CD14-positive monocyte (primary cell): ENCODE measurements around the gene BAIAP2L1. TPM values are rescaled to one million over a fixed set of nuclear protein-coding genes. Genes with fewer than 3 reads are reported as not detected.
A peak's percentile ranks its signal among the peaks of the same experiment; 100 is the strongest.

Experiments
- DNase-seq, 3 donors: peaks; one replicate each; pipeline ENCODE4 v3.0.0-alpha.2; 2011 to 2022
- H2AFZ ChIP-seq: 2 replicates; pipeline ENCODE4 v1.6.0; 2012; ENCODE audit warnings: mild to moderate bottlenecking, low read depth, low read length, inconsistent platforms; ENCODE audit not compliant: insufficient read depth, poor library complexity, severe bottlenecking
- H3K27ac ChIP-seq, 2 donors: 1 replicate in 1 of 2; 2 replicates in 1 of 2; pipeline ENCODE4 v1.5.1; 2012 to 2013; ENCODE audit warnings: low read length in 2 of 2, control low read depth in 1 of 2, inconsistent platforms in 1 of 2, low read depth in 1 of 2, mild to moderate bottlenecking in 1 of 2
- H3K27me3 ChIP-seq, 2 donors: one replicate each; pipeline versions ENCODE4 v1.6.0 to v1.6.1; 2011 to 2013; ENCODE audit warnings: low read length in 2 of 2; ENCODE audit not compliant: control insufficient read depth in 2 of 2, insufficient read depth in 2 of 2
- H3K36me3 ChIP-seq, 2 donors: replicated peaks in 1 of 2; 1 replicate in 1 of 2; 2 replicates in 1 of 2; pipeline versions ENCODE4 v1.5.1 to v1.6.1; 2012 to 2013; ENCODE audit warnings: low read length in 2 of 2, control low read depth in 1 of 2, inconsistent platforms in 1 of 2, mild to moderate bottlenecking in 1 of 2; ENCODE audit not compliant: insufficient read depth in 2 of 2, control insufficient read depth in 1 of 2
- H3K4me1 ChIP-seq, 2 donors: 1 replicate in 1 of 2; 2 replicates in 1 of 2; pipeline versions ENCODE4 v1.5.1 to v1.6.1; 2012 to 2013; ENCODE audit warnings: low read length in 2 of 2, control low read depth in 1 of 2, inconsistent platforms in 1 of 2, mild to moderate bottlenecking in 1 of 2, moderate library complexity in 1 of 2; ENCODE audit not compliant: insufficient read depth in 2 of 2, control insufficient read depth in 1 of 2
- H3K4me2 ChIP-seq: replicated peaks from 2 replicates; pipeline ENCODE3; 2012; ENCODE audit warnings: low read length, moderate library complexity, mild to moderate bottlenecking; ENCODE audit not compliant: poor library complexity, severe bottlenecking; ENCODE audit errors: extremely low read depth
- H3K4me3 ChIP-seq, 3 experiments: fragments of 200-600 bp in 1 of 3; sonication (generic) in 1 of 3; replicated peaks in 1 of 3; 1 replicate in 2 of 3; 2 replicates in 1 of 3; pipeline ENCODE4 v1.5.1; 2011 to 2013; ENCODE audit warnings: low read length in 3 of 3, mild to moderate bottlenecking in 3 of 3, control low read depth in 2 of 3, low read depth in 2 of 3, inconsistent platforms in 1 of 3, moderate library complexity in 1 of 3
- H3K79me2 ChIP-seq: 2 replicates; pipeline ENCODE4 v1.6.0; 2012; ENCODE audit warnings: mild to moderate bottlenecking, control low read depth, inconsistent platforms, low read length, moderate library complexity; ENCODE audit not compliant: insufficient read depth
- H3K9ac ChIP-seq: 2 replicates; pipeline ENCODE4 v1.6.0; 2017; ENCODE audit warnings: low read length, mild to moderate bottlenecking; ENCODE audit not compliant: insufficient read depth, poor library complexity, severe bottlenecking
- H3K9me3 ChIP-seq, 2 donors: replicated peaks in 1 of 2; 1 replicate in 1 of 2; 2 replicates in 1 of 2; pipeline versions ENCODE4 v1.5.1 to v1.6.1; 2012 to 2013; ENCODE audit warnings: low read length in 2 of 2, control low read depth in 1 of 2; ENCODE audit not compliant: control insufficient read depth in 1 of 2, insufficient read depth in 1 of 2
- H4K20me1 ChIP-seq: 2 replicates; pipeline ENCODE4 v1.6.0; 2012; ENCODE audit warnings: mild to moderate bottlenecking, low read length, control low read depth, moderate library complexity; ENCODE audit not compliant: insufficient read depth
- H3K27ac Mint-ChIP-seq, 7 donors: one replicate each; pipeline ENCODE4 v1.8.0; 2020; ENCODE audit warnings: mild to moderate bottlenecking in 7 of 7, mixed read lengths in 7 of 7, moderate library complexity in 6 of 7, inconsistent platforms in 2 of 7
- H3K27me3 Mint-ChIP-seq, 3 donors: one replicate each; pipeline ENCODE4 v1.8.0; 2021 to 2022; ENCODE audit warnings: low read depth in 3 of 3, mild to moderate bottlenecking in 3 of 3, mixed read lengths in 3 of 3, moderate library complexity in 3 of 3, inconsistent platforms in 1 of 3
- H3K36me3 Mint-ChIP-seq, 2 donors: one replicate each; pipeline ENCODE4 v1.8.0; 2020; ENCODE audit warnings: mixed read lengths in 2 of 2, inconsistent platforms in 1 of 2, mild to moderate bottlenecking in 1 of 2
- H3K4me1 Mint-ChIP-seq: one replicate; pipeline ENCODE4 v1.8.0; 2020; ENCODE audit warnings: mild to moderate bottlenecking, mixed read lengths
- H3K4me3 Mint-ChIP-seq, 2 donors: one replicate each; pipeline ENCODE4 v1.8.0; 2020; ENCODE audit warnings: mild to moderate bottlenecking in 2 of 2, mixed read lengths in 2 of 2, moderate library complexity in 1 of 2
- H3K9me3 Mint-ChIP-seq, 7 donors: one replicate each; pipeline ENCODE4 v1.8.0; 2020 to 2022; ENCODE audit warnings: mixed read lengths in 7 of 7, mild to moderate bottlenecking in 6 of 7, moderate library complexity in 6 of 7, inconsistent platforms in 2 of 7
- WGBS: methylation state at CpG from one replicate; pipeline ENCODE4 v1.1.5; 2013; ENCODE audit warnings: missing lambda C conversion rate; ENCODE audit not compliant: insufficient coverage; 5-methylcytosine and 5-hydroxymethylcytosine counted together
- intact Hi-C, 2 donors: fragments of 100-400 bp; cut with micrococcal nuclease; formaldehyde crosslinking; loops; one replicate each; pipeline versions ENCODE4 v1.15.0 to v1.15.1; 2023
- polyA plus RNA-seq, 3 donors: library from polyadenylated mRNA; depleted of rRNA in 1 of 3; unstranded in 2 of 3; stranded (reverse) in 1 of 3; fragments of 300-500 nt in 2 of 3; fragments of >200 nt in 1 of 3; fragmentation: Illumina TruSeq in 2 of 3; gene quantifications; 1 replicate in 2 of 3; 2 replicates in 1 of 3; pipeline ENCODE4 v1.2.3, GENCODE V29; 2012 to 2021
- TF ChIP-seq, protein P1 (sequence below): fragments of 200-600 bp; IDR thresholded peaks from one replicate; pipeline ENCODE4 v1.8.0; 2022; ENCODE audit warnings: antibody characterized with exemption, mild to moderate bottlenecking

BAIAP2L1 gene
- polyA plus RNA-seq, 3 donors, result 0.17 to 0.52 TPM; not detected in 1

DNA sequence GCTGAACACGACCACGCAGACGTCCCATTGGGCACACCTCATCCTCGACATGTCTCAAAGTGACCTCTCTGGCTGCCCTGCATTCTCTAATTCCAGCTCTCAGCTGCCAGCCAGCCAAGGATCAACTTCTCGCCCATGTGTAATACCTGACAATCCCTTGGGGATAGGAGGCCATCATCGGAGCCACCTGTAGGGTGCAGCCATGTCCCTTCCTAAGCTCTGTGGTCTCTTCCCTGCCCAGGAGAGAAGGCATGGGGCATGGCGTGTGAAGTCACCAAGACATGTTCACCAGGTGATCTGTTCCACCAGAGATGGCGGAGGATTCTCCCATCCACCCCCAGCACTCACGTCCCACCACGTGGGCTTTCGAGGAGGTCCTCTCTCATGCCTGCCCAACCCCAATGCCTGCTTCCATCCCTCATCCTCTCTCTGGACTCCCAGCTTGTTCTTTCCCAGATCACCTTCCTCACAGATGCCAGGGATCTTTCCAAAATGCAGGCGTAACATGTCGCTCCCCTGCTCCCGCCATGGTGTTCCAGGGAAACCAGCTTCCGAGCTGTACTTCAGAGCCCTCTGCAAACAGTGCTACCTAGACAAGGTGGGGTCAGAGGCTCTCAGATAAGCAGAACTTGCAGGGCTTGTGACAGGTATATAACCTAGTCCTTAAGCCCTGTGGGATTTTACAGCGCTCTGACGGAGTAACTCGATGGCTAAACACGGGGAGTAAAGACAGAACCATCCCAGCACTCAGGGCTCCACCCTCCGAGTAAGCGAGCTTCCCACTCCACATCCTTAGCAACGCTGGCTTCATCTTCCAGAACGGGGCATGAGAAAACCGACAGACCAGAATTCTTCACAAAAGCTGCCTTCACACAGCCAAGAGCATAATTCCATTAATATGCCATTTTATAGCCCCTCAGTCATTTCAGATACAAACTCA lies 78.3 kb downstream of the BAIAP2L1 start:
- H3K36me3 ChIP-seq, result no peaks in the 10 kb centered on the region
- no peak overlapping the region for H3K9ac ChIP-seq
- H3K9me3 ChIP-seq, result no peaks in the 10 kb centered on the region
- H3K27me3 ChIP-seq, result peaks cover 0 to 5% of the 10 kb centered on the region in 2 donors
- intact Hi-C loops, result no loop called here
- TF ChIP-seq, protein P1, sequence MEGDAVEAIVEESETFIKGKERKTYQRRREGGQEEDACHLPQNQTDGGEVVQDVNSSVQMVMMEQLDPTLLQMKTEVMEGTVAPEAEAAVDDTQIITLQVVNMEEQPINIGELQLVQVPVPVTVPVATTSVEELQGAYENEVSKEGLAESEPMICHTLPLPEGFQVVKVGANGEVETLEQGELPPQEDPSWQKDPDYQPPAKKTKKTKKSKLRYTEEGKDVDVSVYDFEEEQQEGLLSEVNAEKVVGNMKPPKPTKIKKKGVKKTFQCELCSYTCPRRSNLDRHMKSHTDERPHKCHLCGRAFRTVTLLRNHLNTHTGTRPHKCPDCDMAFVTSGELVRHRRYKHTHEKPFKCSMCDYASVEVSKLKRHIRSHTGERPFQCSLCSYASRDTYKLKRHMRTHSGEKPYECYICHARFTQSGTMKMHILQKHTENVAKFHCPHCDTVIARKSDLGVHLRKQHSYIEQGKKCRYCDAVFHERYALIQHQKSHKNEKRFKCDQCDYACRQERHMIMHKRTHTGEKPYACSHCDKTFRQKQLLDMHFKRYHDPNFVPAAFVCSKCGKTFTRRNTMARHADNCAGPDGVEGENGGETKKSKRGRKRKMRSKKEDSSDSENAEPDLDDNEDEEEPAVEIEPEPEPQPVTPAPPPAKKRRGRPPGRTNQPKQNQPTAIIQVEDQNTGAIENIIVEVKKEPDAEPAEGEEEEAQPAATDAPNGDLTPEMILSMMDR, result no peak
- no peaks in the 10 kb centered on the region for H3K4me1 ChIP-seq
- no peaks in the 10 kb centered on the region for H3K79me2 ChIP-seq
- Mint-ChIP-seq H3K36me3 (no peaks in the 10 kb centered on the region), H3K4me3 (no peak overlapping the region), H3K9me3 (peaks cover 0 to 4% (median 0%) of the 10 kb centered on the region in 7 donors), H3K27ac (peak overlapping the region in 1 of 7 donors; percentile 8), H3K27me3 (peaks cover 12 to 27% (median 22%) of the 10 kb centered on the region in 3 donors), H3K4me1 (peaks cover 3% of the 10 kb centered on the region)
- H3K4me3 ChIP-seq, result no peak overlapping the region
- no peak for DNase-seq
- no peak overlapping the region for H3K4me2 ChIP-seq
- 85% methylated on average over 23 of the region's 24 CpGs for WGBS
- H4K20me1 ChIP-seq, result no peaks in the 10 kb centered on the region
- H3K27ac ChIP-seq, result no peak overlapping the region
- no peak overlapping the region for H2AFZ ChIP-seq

DNA sequence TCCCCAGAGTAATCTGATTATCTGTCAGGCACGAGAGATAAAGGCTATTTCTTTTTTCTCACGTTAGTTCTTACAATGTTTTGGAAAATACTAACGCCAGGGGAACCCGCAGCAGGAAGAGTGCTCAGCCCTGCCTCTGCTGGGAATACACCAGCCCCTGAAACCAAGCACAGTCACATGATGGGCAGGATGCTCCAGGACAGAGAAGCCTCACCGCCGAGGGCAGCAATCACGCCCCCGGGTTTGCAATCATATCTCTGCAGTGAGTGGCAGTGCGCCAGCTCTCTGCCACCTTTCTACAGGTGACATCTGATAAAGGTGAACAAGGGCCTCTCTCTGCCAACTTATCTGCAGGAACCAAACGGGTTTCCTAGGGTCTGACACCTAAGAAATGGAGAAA lies 79.6 kb downstream of the BAIAP2L1 start:
- Histone ChIP-seq H2AFZ (no peak overlapping the region), H3K27ac (no peak overlapping the region), H3K4me2 (no peak overlapping the region), H3K27me3 (peaks cover 0 to 5% of the 10 kb centered on the region in 2 donors), H4K20me1 (no peaks in the 10 kb centered on the region), H3K79me2 (no peaks in the 10 kb centered on the region), H3K9me3 (no peaks in the 10 kb centered on the region), H3K9ac (no peak overlapping the region), H3K4me3 (no peak overlapping the region), H3K4me1 (no peaks in the 10 kb centered on the region), H3K36me3 (no peaks in the 10 kb centered on the region)
- peaks cover 12 to 27% (median 19%) of the 10 kb centered on the region in 3 donors for H3K27me3 Mint-ChIP-seq
- intact Hi-C loops, result no loop called here
- H3K9me3 Mint-ChIP-seq, result peaks cover 0 to 6% (median 0%) of the 10 kb centered on the region in 7 donors
- no peaks in the 10 kb centered on the region for H3K36me3 Mint-ChIP-seq
- H3K4me1 Mint-ChIP-seq, result peaks cover 3% of the 10 kb centered on the region
- no peak for DNase-seq
- H3K4me3 Mint-ChIP-seq, result no peak overlapping the region
- H3K27ac Mint-ChIP-seq, result no peak overlapping the region
- TF ChIP-seq, protein P1, result no peak
- 93% methylated on average over 9 of the region's 10 CpGs for WGBS
